Bladder microvascular endothelial cell (primary cell): ENCODE measurements around the gene GRK2. TPM values are rescaled to one million over a fixed set of nuclear protein-coding genes. Genes with fewer than 3 reads are reported as not detected.

Experiments
- total RNA-seq: library from RNA; depleted of rRNA; stranded (reverse); fragments of >200 nt; gene quantifications from 2 replicates; pipeline ENCODE4 v1.2.3, GENCODE V29; 2014

The GRK2 gene
- 46.2 and 48.2 TPM in 2 replicates for total RNA-seq

GRCh38 chr11:67266449-67267187 lies at the start of gene GRK2:
TSS of gene GRK2 (plus strand) at chr11:67266473. CDS start at chr11:67266700, 227 bp downstream.

GRCh38 chr11:67289226-67289650 lies 23.0 kb downstream of the GRK2 start, which contains the start of gene ANKRD13D:
TSS of gene ANKRD13D (plus strand) at chr11:67289303. CDS start at chr11:67289461, 158 bp downstream.

DNA sequence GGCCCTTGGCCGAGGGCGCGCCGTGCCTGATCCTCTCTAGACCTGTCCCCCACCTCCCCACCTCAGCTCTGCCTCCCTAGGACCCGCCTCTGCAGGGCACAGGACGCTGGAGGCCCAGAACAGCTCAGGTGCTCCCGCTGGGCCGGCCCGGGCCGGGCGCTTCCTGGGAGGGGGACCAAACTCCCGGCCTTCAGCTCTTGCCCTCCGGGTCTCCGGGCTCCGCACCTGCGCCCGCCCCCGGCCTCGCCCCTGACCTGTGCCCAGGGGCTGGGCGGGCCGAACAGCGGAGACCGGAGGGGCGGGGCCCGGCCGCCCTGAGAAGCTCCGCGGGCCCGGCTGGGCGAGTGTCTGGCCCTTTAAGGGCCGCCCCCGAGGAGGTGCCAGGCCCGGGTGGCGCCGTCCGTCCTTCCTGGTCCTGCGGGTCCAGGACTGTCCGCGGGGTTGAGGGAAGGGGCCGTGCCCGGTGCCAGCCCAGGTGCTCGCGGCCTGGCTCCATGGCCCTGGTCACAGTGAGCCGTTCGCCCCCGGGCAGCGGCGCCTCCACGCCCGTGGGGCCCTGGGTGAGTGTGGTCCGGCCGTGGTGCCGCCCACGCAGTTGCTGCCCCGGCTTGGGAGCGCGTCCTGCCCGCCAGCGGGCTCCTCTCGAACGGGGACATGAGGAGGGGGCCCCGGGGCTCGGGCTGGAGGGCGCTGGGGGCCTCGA lies 37.0 kb downstream of the GRK2 start, which contains the start of gene SSH3:
TSS of gene SSH3 (plus strand) at position 399 of the 703 bp plus-strand sequence. CDS start at position 495, 96 bp downstream.

Other genes starting within 250 kb of the GRK2 start
- gene SYT12, start 243.3 kb upstream of the GRK2 start, total RNA-seq, result 0.50 TPM in 1 of 2 replicates, not detected in the other
- 8.4 and 20.8 TPM in 2 replicates for gene RHOD, start 209.6 kb upstream of the GRK2 start, total RNA-seq
- 26.9 and 71.6 TPM in 2 replicates for gene KDM2A, start 147.2 kb upstream of the GRK2 start, total RNA-seq
- 36.8 and 36.9 TPM in 2 replicates for gene ANKRD13D, start 22.8 kb downstream of the GRK2 start, total RNA-seq
- gene SSH3, start 37.1 kb downstream of the GRK2 start, total RNA-seq, result 10.0 and 14.1 TPM in 2 replicates
- 25.3 and 26.1 TPM in 2 replicates for gene POLD4, start 87.1 kb downstream of the GRK2 start, total RNA-seq
- gene CLCF1, start 107.1 kb downstream of the GRK2 start, total RNA-seq, result 1.9 and 2.7 TPM in 2 replicates
- gene RAD9A, start 125.5 kb downstream of the GRK2 start, total RNA-seq, result 2.6 and 6.7 TPM in 2 replicates
- 195 and 241 TPM in 2 replicates for gene PPP1CA, start 135.4 kb downstream of the GRK2 start, total RNA-seq
- under 0.01 and 0.16 TPM in 2 replicates for gene TBC1D10C, start 137.6 kb downstream of the GRK2 start, total RNA-seq
- under 0.01 and 0.19 TPM in 2 replicates for gene CARNS1, start 149.2 kb downstream of the GRK2 start, total RNA-seq
- 27.4 and 29.8 TPM in 2 replicates for gene RPS6KB2, start 162.0 kb downstream of the GRK2 start, total RNA-seq
- gene PTPRCAP, start 171.2 kb downstream of the GRK2 start, total RNA-seq, result 0.49 and 1.1 TPM in 2 replicates
- 168 and 215 TPM in 2 replicates for gene CORO1B, start 177.0 kb downstream of the GRK2 start, total RNA-seq
- gene GPR152, start 186.3 kb downstream of the GRK2 start, total RNA-seq, result not detected in 2 replicates
- gene CABP4, start 188.9 kb downstream of the GRK2 start, total RNA-seq, result 2.9 and 3.1 TPM in 2 replicates
- 18.5 and 42.5 TPM in 2 replicates for gene TMEM134, start 202.8 kb downstream of the GRK2 start, total RNA-seq
- 96.8 and 108 TPM in 2 replicates for gene AIP, start 216.6 kb downstream of the GRK2 start, total RNA-seq
- gene PITPNM1, start 238.9 kb downstream of the GRK2 start, total RNA-seq, result 5.0 and 8.2 TPM in 2 replicates
- 19.2 and 22.7 TPM in 2 replicates for gene CDK2AP2, start 241.7 kb downstream of the GRK2 start, total RNA-seq